Neural crest cell (in vitro differentiated cells): ENCODE results near the gene GALK1. TPM values are rescaled to one million over a fixed set of nuclear protein-coding genes. Genes with fewer than 3 reads are reported as not detected.

Experiments used
- DNase-seq: peaks from one replicate; pipeline ENCODE4 v3.0.0; 2021; ENCODE audit warnings: low read depth, mixed read lengths, low spot score
- H3K27ac Mint-ChIP-seq: one replicate; pipeline ENCODE4 v1.8.0; 2021; ENCODE audit warnings: mild to moderate bottlenecking, mixed read lengths; ENCODE audit not compliant: unreplicated experiment
- H3K27me3 Mint-ChIP-seq: 2 replicates; pipeline ENCODE4 v1.8.0; 2021; ENCODE audit warnings: low read depth, mild to moderate bottlenecking, mixed read lengths
- H3K36me3 Mint-ChIP-seq: 2 replicates; pipeline ENCODE4 v1.8.0; 2021; ENCODE audit warnings: low read depth, mild to moderate bottlenecking, mixed read lengths
- H3K4me1 Mint-ChIP-seq: 2 replicates; pipeline ENCODE4 v1.8.0; 2021; ENCODE audit warnings: mixed read lengths
- H3K4me3 Mint-ChIP-seq: one replicate; pipeline ENCODE4 v1.8.0; 2021; ENCODE audit warnings: mild to moderate bottlenecking, mixed read lengths
- H3K9me3 Mint-ChIP-seq: 2 replicates; pipeline ENCODE4 v1.8.0; 2021; ENCODE audit warnings: mixed read lengths
- CTCF ChIP-seq: fragments of 200-600 bp; sonication (generic); conservative IDR thresholded peaks from 2 replicates; pipeline ENCODE4 v1.5.0; 2021; ENCODE audit warnings: antibody characterized with exemption, mild to moderate bottlenecking
- microRNA-seq: library from miRNA; unstranded; fragments of <30 nt; microRNA quantifications from one replicate; pipeline ENCODE4, GENCODE V29; 2020
- total RNA-seq: library from RNA; stranded (reverse); gene quantifications from 2 replicates; pipeline ENCODE4 v1.2.1, GENCODE V29; 2021

Gene GALK1
- total RNA-seq, 1 donor from 2014 or later, result 13.1 TPM

DNA sequence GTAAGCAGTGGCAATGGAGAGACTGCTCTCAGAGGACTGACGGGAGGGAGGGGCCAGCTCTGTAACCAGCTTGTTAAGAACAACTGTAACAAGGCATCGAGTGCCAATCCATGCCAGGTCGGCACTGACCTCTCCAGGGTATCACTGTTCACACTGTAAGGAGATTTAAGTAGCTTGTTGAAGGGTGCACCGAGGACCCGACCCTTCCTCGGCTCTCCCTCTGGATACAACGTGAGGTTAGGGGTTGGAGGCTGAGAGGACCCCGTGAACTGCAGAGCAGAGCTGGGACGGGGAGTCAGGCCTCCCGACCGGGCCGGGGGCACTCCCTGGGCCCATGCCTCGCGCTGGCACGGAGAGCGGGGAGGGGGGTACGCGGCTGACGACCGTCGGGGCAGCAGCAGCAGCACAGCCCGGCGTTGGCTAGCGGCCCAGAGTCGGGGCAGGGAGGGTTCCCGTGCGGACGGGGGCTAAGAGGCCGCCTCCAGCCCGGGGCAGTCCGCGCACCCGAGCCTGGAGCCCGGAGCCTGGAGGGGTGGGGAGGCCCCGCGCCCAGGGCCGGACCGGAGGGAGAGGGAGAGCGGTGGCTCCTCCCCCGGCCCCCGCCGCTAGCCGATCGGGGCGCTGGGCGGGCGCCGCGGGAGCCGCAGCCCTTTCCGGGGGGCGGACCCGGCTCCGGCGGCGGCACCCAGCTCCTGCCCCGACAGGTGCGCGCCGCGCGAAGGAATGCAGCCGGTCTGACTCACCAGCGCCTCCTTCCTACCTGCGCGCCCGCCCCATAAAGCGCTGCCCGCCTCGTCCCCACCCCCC, 44.1 kb downstream of the GALK1 start, which contains the start of gene ITGB4:
TSS of gene ITGB4 (plus strand) at position 804 of the 807 bp plus-strand sequence. CDS start 3,245 bp downstream, outside the sequence.
- Mint-ChIP-seq H3K4me1 (no peaks in the 10 kb centered on the region), H3K4me3 (no peak within 1 kb of the TSS), H3K9me3 (no peaks in the 10 kb centered on the region), H3K36me3 (no peaks in the 10 kb centered on the region), H3K27me3 (peaks cover 66% of the 10 kb centered on the region), H3K27ac (no peak within 1 kb of the TSS)
- no peak for TF ChIP-seq CTCF
- DNase-seq, result no peak

- Mint-ChIP-seq H3K4me1 (no peaks in the 10 kb centered on the region), H3K36me3 (no peaks in the 10 kb centered on the region), H3K4me3 (no peak overlapping the region), H3K27me3 (peaks cover 69% of the 10 kb centered on the region), H3K27ac (no peak overlapping the region), H3K9me3 (no peaks in the 10 kb centered on the region)
- DNase-seq, result no peak
- TF ChIP-seq CTCF, result no peak
Observed at GRCh38 chr17:75719732-75720131, 45.3 kb downstream of the GALK1 start.

GRCh38 chr17:75712446-75712845, 52.5 kb downstream of the GALK1 start:
- Mint-ChIP-seq H3K4me3 (no peak overlapping the region), H3K4me1 (no peaks in the 10 kb centered on the region), H3K27ac (no peak overlapping the region)

More at GRCh38 chr17:75712446-75712845, 52.5 kb downstream of the GALK1 start:
- no peak for DNase-seq
- no peaks in the 10 kb centered on the region for H3K9me3 Mint-ChIP-seq
- H3K36me3 Mint-ChIP-seq, result peaks cover 2% of the 10 kb centered on the region
- TF ChIP-seq CTCF, result no peak
- H3K27me3 Mint-ChIP-seq, result peaks cover 35% of the 10 kb centered on the region

Small RNA genes within 50 kb of the gene (microRNA-seq; reads per million reads assigned to microRNA genes)
- not detected for gene MIR4738

Other genes with a start within 250 kb of the GALK1 start
- 42.3 and 44.5 TPM in 2 replicates for gene CASKIN2, start 249.7 kb downstream of the GALK1 start, total RNA-seq
- 48.1 and 49.0 TPM in 2 replicates for gene TSEN54, start 248.7 kb downstream of the GALK1 start, total RNA-seq
- 3.4 and 4.3 TPM in 2 replicates for gene LLGL2, start 239.5 kb downstream of the GALK1 start, total RNA-seq
- gene MYO15B, start 177.4 kb downstream of the GALK1 start, total RNA-seq, result 23.3 and 23.7 TPM in 2 replicates
- 0.32 TPM in 1 of 2 replicates, not detected in the other for gene SMIM5, start 131.8 kb downstream of the GALK1 start, total RNA-seq
- 47.3 and 47.5 TPM in 2 replicates for gene RECQL5, start 98.0 kb downstream of the GALK1 start, total RNA-seq
- 113 and 123 TPM in 2 replicates for gene SAP30BP, start 97.9 kb downstream of the GALK1 start, total RNA-seq
- gene ITGB4, start 43.7 kb downstream of the GALK1 start, total RNA-seq, result 0.64 and 1.4 TPM in 2 replicates
- 49.3 and 49.4 TPM in 2 replicates for gene UNK, start 19.6 kb upstream of the GALK1 start, total RNA-seq
- 1.1 and 3.1 TPM in 2 replicates for gene UNC13D, start 79.2 kb upstream of the GALK1 start, total RNA-seq
- gene WBP2, start 90.1 kb upstream of the GALK1 start, total RNA-seq, result 49.3 and 53.3 TPM in 2 replicates
- gene TRIM47, start 113.4 kb upstream of the GALK1 start, total RNA-seq, result 0.91 and 1.9 TPM in 2 replicates
- gene TRIM65, start 131.8 kb upstream of the GALK1 start, total RNA-seq, result 23.3 and 27.4 TPM in 2 replicates
- gene MRPL38, start 139.7 kb upstream of the GALK1 start, total RNA-seq, result 111 and 115 TPM in 2 replicates
- 21.7 and 25.9 TPM in 2 replicates for gene FBF1, start 175.8 kb upstream of the GALK1 start, total RNA-seq
- 19.3 and 22.3 TPM in 2 replicates for gene ACOX1, start 214.0 kb upstream of the GALK1 start, total RNA-seq
- 9.1 and 10.1 TPM in 2 replicates for gene TEN1, start 214.0 kb upstream of the GALK1 start, total RNA-seq
- gene CDK3, start 235.7 kb upstream of the GALK1 start, total RNA-seq, result 7.9 and 9.4 TPM in 2 replicates